ENCODE measurements around the gene OPHN1. TPM values are rescaled to one million over a fixed set of nuclear protein-coding genes. Genes with fewer than 3 reads are reported as not detected.

OPHN1 gene
- total RNA-seq, 1 donor from 2014 or later = 5.6 TPM

DNA sequence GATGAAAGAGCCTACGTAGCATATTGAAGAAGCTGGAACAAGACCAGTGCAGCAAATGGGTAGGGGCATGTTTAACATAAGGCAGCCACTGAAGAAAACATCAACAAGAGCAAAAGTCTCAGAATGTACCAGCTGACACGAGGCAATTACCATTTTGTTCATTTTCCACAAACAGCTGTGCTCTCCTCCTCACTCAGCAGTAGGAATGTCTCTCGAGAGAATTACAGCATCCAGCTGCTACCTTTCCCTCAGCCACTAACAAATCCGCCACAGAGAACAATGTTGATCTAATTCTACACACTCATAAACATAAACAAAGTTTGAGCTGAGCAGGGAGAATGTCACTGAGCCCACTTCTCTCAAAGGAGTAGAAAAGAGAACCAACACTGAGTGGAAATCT is 68.0 kb downstream of the OPHN1 start:
- TF ChIP-seq, protein P1, sequence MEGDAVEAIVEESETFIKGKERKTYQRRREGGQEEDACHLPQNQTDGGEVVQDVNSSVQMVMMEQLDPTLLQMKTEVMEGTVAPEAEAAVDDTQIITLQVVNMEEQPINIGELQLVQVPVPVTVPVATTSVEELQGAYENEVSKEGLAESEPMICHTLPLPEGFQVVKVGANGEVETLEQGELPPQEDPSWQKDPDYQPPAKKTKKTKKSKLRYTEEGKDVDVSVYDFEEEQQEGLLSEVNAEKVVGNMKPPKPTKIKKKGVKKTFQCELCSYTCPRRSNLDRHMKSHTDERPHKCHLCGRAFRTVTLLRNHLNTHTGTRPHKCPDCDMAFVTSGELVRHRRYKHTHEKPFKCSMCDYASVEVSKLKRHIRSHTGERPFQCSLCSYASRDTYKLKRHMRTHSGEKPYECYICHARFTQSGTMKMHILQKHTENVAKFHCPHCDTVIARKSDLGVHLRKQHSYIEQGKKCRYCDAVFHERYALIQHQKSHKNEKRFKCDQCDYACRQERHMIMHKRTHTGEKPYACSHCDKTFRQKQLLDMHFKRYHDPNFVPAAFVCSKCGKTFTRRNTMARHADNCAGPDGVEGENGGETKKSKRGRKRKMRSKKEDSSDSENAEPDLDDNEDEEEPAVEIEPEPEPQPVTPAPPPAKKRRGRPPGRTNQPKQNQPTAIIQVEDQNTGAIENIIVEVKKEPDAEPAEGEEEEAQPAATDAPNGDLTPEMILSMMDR (IDR thresholded peaks at IDR 0.05) = no peak
- no peaks in the 10 kb centered on the region for H3K36me3 ChIP-seq
- no peaks in the 10 kb centered on the region for H3K27me3 ChIP-seq
- H3K9me3 ChIP-seq = peaks cover 5 to 9% of the 10 kb centered on the region in 2 donors
- no peak overlapping the region for H3K27ac ChIP-seq
- no peak for DNase-seq (ENCODE audit: low spot score in 2 of 2)
- H3K4me3 ChIP-seq = no peak overlapping the region
- intact Hi-C loops (cut with DNase I) = no loop called here
- no peaks in the 10 kb centered on the region for H3K4me1 ChIP-seq

DNA sequence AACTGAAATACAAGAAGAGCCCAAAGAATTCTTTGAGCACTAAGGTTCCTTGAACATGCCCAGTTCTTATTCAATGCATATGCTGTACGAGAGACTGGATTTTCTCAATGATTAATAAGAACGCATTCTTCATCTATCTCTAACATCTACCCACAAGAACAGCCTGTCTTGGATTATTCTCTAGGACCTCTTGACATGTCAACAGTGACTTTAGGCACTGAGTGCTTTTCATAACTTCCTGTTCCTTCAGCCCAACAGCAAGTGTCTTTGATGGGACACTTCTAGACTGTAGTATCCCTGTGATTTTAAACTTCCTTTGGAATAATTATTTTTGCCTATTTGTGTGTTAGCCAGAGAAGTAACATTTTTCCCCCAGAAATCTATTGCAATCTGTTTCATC is 69.3 kb downstream of the OPHN1 start:
- no peaks in the 10 kb centered on the region for H3K9me3 ChIP-seq
- H3K36me3 ChIP-seq = no peaks in the 10 kb centered on the region
- no peaks in the 10 kb centered on the region for H3K4me1 ChIP-seq
- TF ChIP-seq, protein P1 (IDR thresholded peaks at IDR 0.05) = no peak
- H3K27ac ChIP-seq = no peak overlapping the region
- DNase-seq (ENCODE audit: low spot score in 2 of 2) = no peak
- H3K4me3 ChIP-seq = no peak overlapping the region
- H3K27me3 ChIP-seq = no peaks in the 10 kb centered on the region
- intact Hi-C loops (cut with DNase I) = no loop called here

- Histone ChIP-seq H3K4me1 (no peaks in the 10 kb centered on the region), H3K27me3 (no peaks in the 10 kb centered on the region), H3K27ac (no peak overlapping the region), H3K4me3 (no peak overlapping the region), H3K9me3 (no peaks in the 10 kb centered on the region), H3K36me3 (no peaks in the 10 kb centered on the region)
- no peak for DNase-seq (ENCODE audit: low spot score in 2 of 2)
- TF ChIP-seq, protein P1 (IDR thresholded peaks at IDR 0.05) = no peak
- intact Hi-C loops (cut with DNase I) = no loop called here
Measured at GRCh38 chrX:68358679-68359078, 74.6 kb downstream of the OPHN1 start.

- Histone ChIP-seq H3K27ac (no peak overlapping the region), H3K9me3 (no peaks in the 10 kb centered on the region), H3K4me1 (no peaks in the 10 kb centered on the region), H3K36me3 (no peaks in the 10 kb centered on the region), H3K27me3 (no peaks in the 10 kb centered on the region), H3K4me3 (no peak overlapping the region)
- DNase-seq (ENCODE audit: low spot score in 2 of 2) = no peak
- intact Hi-C loops (cut with DNase I) = no loop called here
- TF ChIP-seq, protein P1 (IDR thresholded peaks at IDR 0.05) = no peak
Measured at GRCh38 chrX:68355629-68355920, 77.7 kb downstream of the OPHN1 start.

DNA sequence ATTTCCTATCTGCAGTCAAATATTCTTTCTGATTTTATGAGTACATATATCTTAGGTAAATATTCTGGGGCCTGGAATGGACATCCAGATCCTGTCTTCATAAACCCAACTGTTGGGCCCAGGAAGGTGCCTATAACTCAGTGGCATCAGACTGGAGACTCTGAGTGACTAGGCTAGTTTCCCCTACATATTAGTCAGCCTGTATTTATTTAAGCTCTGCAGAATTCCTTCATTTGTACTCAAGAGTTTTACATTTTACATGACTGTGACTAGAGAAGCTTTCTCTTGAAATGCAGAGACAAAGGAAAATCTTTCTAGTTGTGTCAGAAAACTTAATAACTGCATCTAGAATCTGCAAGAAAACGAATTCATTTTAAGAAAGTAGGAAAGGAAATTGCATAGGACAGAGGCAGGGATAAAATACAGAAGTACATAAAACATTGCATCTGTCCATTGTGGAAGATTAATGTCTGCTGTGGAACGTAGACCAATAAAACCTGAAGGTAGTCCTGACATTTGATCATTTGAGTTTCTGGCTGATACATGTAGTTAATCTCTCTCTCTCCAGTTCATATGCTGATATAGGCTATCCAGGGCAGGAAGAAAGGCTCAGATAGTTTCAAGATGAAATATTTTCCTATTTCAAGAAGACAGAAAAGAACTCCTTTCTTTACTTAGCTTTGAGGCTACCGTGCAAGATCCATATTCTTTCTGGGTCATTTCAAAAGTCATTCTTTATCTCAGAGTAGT is 78.2 kb downstream of the OPHN1 start:
- no peaks in the 10 kb centered on the region for H3K27me3 ChIP-seq
- H3K27ac ChIP-seq = no peak overlapping the region
- no peaks in the 10 kb centered on the region for H3K4me1 ChIP-seq
- H3K36me3 ChIP-seq = no peaks in the 10 kb centered on the region
- DNase-seq (ENCODE audit: low spot score in 2 of 2) = no peak
- no peak overlapping the region for H3K4me3 ChIP-seq
- H3K9me3 ChIP-seq = no peaks in the 10 kb centered on the region
- TF ChIP-seq, protein P1 (IDR thresholded peaks at IDR 0.05) = no peak
- intact Hi-C loops (cut with DNase I) = no loop called here

- no peak for DNase-seq (ENCODE audit: low spot score in 2 of 2)
- intact Hi-C loops (cut with DNase I) = no loop called here
- TF ChIP-seq, protein P1 (IDR thresholded peaks at IDR 0.05) = no peak
Measured at GRCh38 chrX:68345025-68345424, 88.3 kb downstream of the OPHN1 start.

More at GRCh38 chrX:68345025-68345424, 88.3 kb downstream of the OPHN1 start:
- Histone ChIP-seq H3K9me3 (no peaks in the 10 kb centered on the region), H3K4me3 (no peak overlapping the region), H3K27me3 (no peaks in the 10 kb centered on the region), H3K36me3 (no peaks in the 10 kb centered on the region), H3K27ac (no peak overlapping the region), H3K4me1 (no peaks in the 10 kb centered on the region)
